A673 (cell line): ENCODE measurements around the gene TOX4. TPM values are rescaled to one million over a fixed set of nuclear protein-coding genes. Genes with fewer than 3 reads are reported as not detected.

Source experiments
- total RNA-seq: library from RNA; stranded (reverse); gene quantifications from 2 replicates; pipeline ENCODE4 v1.2.3, GENCODE V29; 2021

TOX4 gene
- total RNA-seq, 1 experiment from 2014 or later = 84.7 TPM

Other genes starting within 250 kb of the TOX4 start
- 934 and 949 TPM in 2 replicates for gene HNRNPC, start 207.8 kb upstream of the TOX4 start, total RNA-seq
- gene RPGRIP1, start 197.1 kb upstream of the TOX4 start, total RNA-seq = 0.86 and 0.98 TPM in 2 replicates
- gene SUPT16H, start 93.2 kb upstream of the TOX4 start, total RNA-seq = 193 and 196 TPM in 2 replicates
- 122 and 128 TPM in 2 replicates for gene CHD8, start 21.1 kb upstream of the TOX4 start, total RNA-seq
- 31.9 and 37.1 TPM in 2 replicates for gene RAB2B, start 236 bp upstream of the TOX4 start, total RNA-seq
- 93.0 and 96.3 TPM in 2 replicates for gene METTL3, start 34.1 kb downstream of the TOX4 start, total RNA-seq
- 149 and 157 TPM in 2 replicates for gene SALL2, start 49.2 kb downstream of the TOX4 start, total RNA-seq
- gene OR10G3, start 102.9 kb downstream of the TOX4 start, total RNA-seq = not detected in 2 replicates
- gene OR10G2, start 157.7 kb downstream of the TOX4 start, total RNA-seq = 0.26 TPM in 1 of 2 replicates, not detected in the other
- 10.8 and 11.8 TPM in 2 replicates for gene OR4E2, start 176.6 kb downstream of the TOX4 start, total RNA-seq
- not detected in 2 replicates for gene OR4E1, start 196.6 kb downstream of the TOX4 start, total RNA-seq